HEK293 (cell line): ENCODE results near the gene ATAD1.

ENCODE experiments used
- AEBP2 ChIP-seq: fragments of 450-650 bp; formaldehyde crosslinking; IDR thresholded peaks from 2 replicates; pipeline ENCODE4 v1.5.1; 2016; ENCODE audit warnings: missing biosample characterization, missing genetic modification characterization, borderline replicate concordance
- MEIS1 ChIP-seq: sonication (generic); formaldehyde crosslinking; IDR thresholded peaks from 2 replicates; pipeline ENCODE4 v1.8.1; 2022; ENCODE audit warnings: missing genetic modification reagents, mild to moderate bottlenecking, borderline replicate concordance
- RBAK ChIP-seq: fragments of 450-650 bp; formaldehyde crosslinking; IDR thresholded peaks from 2 replicates; pipeline ENCODE4 v1.5.1; 2016; ENCODE audit warnings: missing biosample characterization, missing genetic modification characterization
- SALL2 ChIP-seq: fragments of 450-650 bp; formaldehyde crosslinking; IDR thresholded peaks from 2 replicates; pipeline ENCODE4 v1.5.0; 2017; ENCODE audit warnings: missing biosample characterization, mild to moderate bottlenecking, missing genetic modification characterization, borderline replicate concordance
- WT1 ChIP-seq: fragments of 450-650 bp; formaldehyde crosslinking; IDR thresholded peaks from 2 replicates; pipeline ENCODE4 v1.5.1; 2016; ENCODE audit warnings: missing biosample characterization, missing genetic modification characterization
- YY1 ChIP-seq: fragments of 450-650 bp; formaldehyde crosslinking; IDR thresholded peaks from 2 replicates; pipeline ENCODE4 v1.5.1; 2018; ENCODE audit warnings: missing biosample characterization, missing genetic modification characterization
- YY2 ChIP-seq: fragments of 450-650 bp; formaldehyde crosslinking; IDR thresholded peaks from 2 replicates; pipeline ENCODE4 v1.5.1; 2016; ENCODE audit warnings: missing biosample characterization, missing genetic modification characterization
- ZBTB6 ChIP-seq: fragments of 450-650 bp; formaldehyde crosslinking; IDR thresholded peaks from 2 replicates; pipeline ENCODE4 v1.5.1; 2017; ENCODE audit warnings: missing biosample characterization, missing genetic modification characterization
- ZFP37 ChIP-seq: fragments of 450-650 bp; formaldehyde crosslinking; IDR thresholded peaks from 2 replicates; pipeline ENCODE4 v1.5.1; 2016; ENCODE audit warnings: missing biosample characterization, missing genetic modification characterization
- ZNF10 ChIP-seq: fragments of 450-650 bp; formaldehyde crosslinking; IDR thresholded peaks from 2 replicates; pipeline ENCODE4 v1.5.1; 2017; ENCODE audit warnings: missing biosample characterization, missing genetic modification characterization
- ZNF155 ChIP-seq: fragments of 450-650 bp; formaldehyde crosslinking; IDR thresholded peaks from 2 replicates; pipeline ENCODE4 v1.5.1; 2016; ENCODE audit warnings: missing biosample characterization, missing genetic modification characterization
- ZNF19 ChIP-seq: fragments of 450-650 bp; formaldehyde crosslinking; IDR thresholded peaks from 2 replicates; pipeline ENCODE4; 2016; ENCODE audit warnings: missing biosample characterization, missing genetic modification characterization, low read depth
- ZNF2 ChIP-seq: fragments of 450-650 bp; formaldehyde crosslinking; IDR thresholded peaks from 2 replicates; pipeline ENCODE4 v1.5.1; 2016; ENCODE audit warnings: missing biosample characterization, missing genetic modification characterization
- ZNF248 ChIP-seq: fragments of 450-650 bp; formaldehyde crosslinking; IDR thresholded peaks from 2 replicates; pipeline ENCODE4 v1.5.1; 2017; ENCODE audit warnings: missing biosample characterization, missing genetic modification characterization
- ZNF341 ChIP-seq: fragments of 450-650 bp; formaldehyde crosslinking; IDR thresholded peaks from 2 replicates; pipeline ENCODE4; 2016; ENCODE audit warnings: low read depth, missing biosample characterization, missing genetic modification characterization
- ZNF366 ChIP-seq: fragments of 450-650 bp; formaldehyde crosslinking; conservative IDR thresholded peaks from 2 replicates; pipeline ENCODE4 v1.5.1; 2016; ENCODE audit warnings: missing biosample characterization, missing genetic modification characterization
- ZNF404 ChIP-seq: fragments of 450-650 bp; formaldehyde crosslinking; IDR thresholded peaks from 2 replicates; pipeline ENCODE4 v1.5.1; 2017; ENCODE audit warnings: missing biosample characterization, missing genetic modification characterization
- ZNF585B ChIP-seq: fragments of 450-650 bp; formaldehyde crosslinking; IDR thresholded peaks from 2 replicates; pipeline ENCODE4 v1.5.1; 2016; ENCODE audit warnings: missing biosample characterization, missing genetic modification characterization
- ZNF596 ChIP-seq: fragments of 450-650 bp; IDR thresholded peaks from 2 replicates; pipeline ENCODE4 v1.5.0; 2018; ENCODE audit warnings: missing biosample characterization, mild to moderate bottlenecking, missing genetic modification characterization, moderate library complexity
- ZNF600 ChIP-seq: fragments of 450-650 bp; formaldehyde crosslinking; IDR thresholded peaks from 2 replicates; pipeline ENCODE4 v1.5.1; 2016; ENCODE audit warnings: missing biosample characterization, missing genetic modification characterization
- ZNF610 ChIP-seq: fragments of 450-650 bp; formaldehyde crosslinking; IDR thresholded peaks from 2 replicates; pipeline ENCODE4 v1.5.1; 2016; ENCODE audit warnings: missing biosample characterization, missing genetic modification characterization, borderline replicate concordance
- ZNF621 ChIP-seq: fragments of 450-650 bp; formaldehyde crosslinking; IDR thresholded peaks from 2 replicates; pipeline ENCODE4 v1.5.1; 2017; ENCODE audit warnings: missing biosample characterization, missing genetic modification characterization
- ZNF670 ChIP-seq: fragments of 450-650 bp; formaldehyde crosslinking; IDR thresholded peaks from 2 replicates; pipeline ENCODE4 v1.5.1; 2016; ENCODE audit warnings: missing biosample characterization, missing genetic modification characterization, low read depth
- ZNF768 ChIP-seq: fragments of 450-650 bp; formaldehyde crosslinking; IDR thresholded peaks from 2 replicates; pipeline ENCODE4 v1.5.1; 2018; ENCODE audit warnings: missing biosample characterization, mild to moderate bottlenecking, missing genetic modification characterization
- ZNF791 ChIP-seq: fragments of 450-650 bp; formaldehyde crosslinking; IDR thresholded peaks from 2 replicates; pipeline ENCODE4 v1.5.1; 2016; ENCODE audit warnings: missing biosample characterization, missing genetic modification characterization
- ZSCAN30 ChIP-seq: fragments of 450-650 bp; IDR thresholded peaks from 2 replicates; pipeline ENCODE4 v1.5.1; 2018; ENCODE audit warnings: missing biosample characterization, mild to moderate bottlenecking, missing genetic modification characterization, moderate library complexity
- ZXDB ChIP-seq: fragments of 450-650 bp; formaldehyde crosslinking; IDR thresholded peaks from 2 replicates; pipeline ENCODE4 v1.5.1; 2016; ENCODE audit warnings: missing biosample characterization, missing genetic modification characterization
- TF ChIP-seq, protein P1 (sequence below): fragments of 450-650 bp; formaldehyde crosslinking; IDR thresholded peaks from 2 replicates; pipeline ENCODE4 v1.5.1; 2016; ENCODE audit warnings: missing biosample characterization, missing genetic modification characterization
- TF ChIP-seq, protein P2 (sequence below): fragments of 450-650 bp; formaldehyde crosslinking; IDR thresholded peaks from 2 replicates; pipeline ENCODE4 v1.5.1; 2017; ENCODE audit warnings: missing biosample characterization, missing genetic modification characterization
- TF ChIP-seq, protein P3 (sequence below): fragments of 450-650 bp; formaldehyde crosslinking; conservative IDR thresholded peaks from 2 replicates; pipeline ENCODE4 v1.5.1; 2016; ENCODE audit warnings: low read depth, missing biosample characterization, missing genetic modification characterization
- TF ChIP-seq, protein P4 (sequence below): fragments of 450-650 bp; formaldehyde crosslinking; IDR thresholded peaks from 2 replicates; pipeline ENCODE4 v1.5.1; 2017; ENCODE audit warnings: missing biosample characterization, mild to moderate bottlenecking, missing genetic modification characterization, moderate library complexity

ATAD1 gene

GRCh38 chr10:87761892-87762291 is 56.1 kb downstream of the ATAD1 start (continued):
- no peak for TF ChIP-seq ZNF155 (tag by site-specific recombination)
- TF ChIP-seq ZNF248 (tag by site-specific recombination) = no peak
- TF ChIP-seq ZNF341 (tag by site-specific recombination) = no peak
- TF ChIP-seq, protein P1, sequence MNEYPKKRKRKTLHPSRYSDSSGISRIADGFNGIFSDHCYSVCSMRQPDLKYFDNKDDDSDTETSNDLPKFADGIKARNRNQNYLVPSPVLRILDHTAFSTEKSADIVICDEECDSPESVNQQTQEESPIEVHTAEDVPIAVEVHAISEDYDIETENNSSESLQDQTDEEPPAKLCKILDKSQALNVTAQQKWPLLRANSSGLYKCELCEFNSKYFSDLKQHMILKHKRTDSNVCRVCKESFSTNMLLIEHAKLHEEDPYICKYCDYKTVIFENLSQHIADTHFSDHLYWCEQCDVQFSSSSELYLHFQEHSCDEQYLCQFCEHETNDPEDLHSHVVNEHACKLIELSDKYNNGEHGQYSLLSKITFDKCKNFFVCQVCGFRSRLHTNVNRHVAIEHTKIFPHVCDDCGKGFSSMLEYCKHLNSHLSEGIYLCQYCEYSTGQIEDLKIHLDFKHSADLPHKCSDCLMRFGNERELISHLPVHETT (tag by site-specific recombination) = peak; percentile 95
- TF ChIP-seq ZNF600 (tag by site-specific recombination) = peak; percentile 82
- TF ChIP-seq ZFP37 (tag by site-specific recombination) = no peak
- TF ChIP-seq YY1 (tag by site-specific recombination) = no peak
- TF ChIP-seq ZBTB6 (tag by site-specific recombination) = no peak
- TF ChIP-seq ZNF404 (tag by site-specific recombination) = no peak
- TF ChIP-seq YY2 = no peak
- no peak for TF ChIP-seq ZNF791
- TF ChIP-seq ZNF610 = no peak
- no peak for TF ChIP-seq SALL2 (tag by site-specific recombination)
- no peak for TF ChIP-seq AEBP2 (tag by site-specific recombination)
- TF ChIP-seq, protein P2, sequence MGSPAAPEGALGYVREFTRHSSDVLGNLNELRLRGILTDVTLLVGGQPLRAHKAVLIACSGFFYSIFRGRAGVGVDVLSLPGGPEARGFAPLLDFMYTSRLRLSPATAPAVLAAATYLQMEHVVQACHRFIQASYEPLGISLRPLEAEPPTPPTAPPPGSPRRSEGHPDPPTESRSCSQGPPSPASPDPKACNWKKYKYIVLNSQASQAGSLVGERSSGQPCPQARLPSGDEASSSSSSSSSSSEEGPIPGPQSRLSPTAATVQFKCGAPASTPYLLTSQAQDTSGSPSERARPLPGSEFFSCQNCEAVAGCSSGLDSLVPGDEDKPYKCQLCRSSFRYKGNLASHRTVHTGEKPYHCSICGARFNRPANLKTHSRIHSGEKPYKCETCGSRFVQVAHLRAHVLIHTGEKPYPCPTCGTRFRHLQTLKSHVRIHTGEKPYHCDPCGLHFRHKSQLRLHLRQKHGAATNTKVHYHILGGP (tag by site-specific recombination) = no peak
- TF ChIP-seq ZNF19 (tag by site-specific recombination) = no peak
- no peak for TF ChIP-seq MEIS1 (CRISPR knock-in tag)
- TF ChIP-seq ZNF10 (tag by site-specific recombination) = peak; percentile 69; the same call in 1 of the 2 replicates
- TF ChIP-seq ZSCAN30 = no peak
- no peak for TF ChIP-seq RBAK (tag by site-specific recombination)
- TF ChIP-seq ZNF596 (tag by site-specific recombination) = no peak
- TF ChIP-seq ZNF2 = peak; percentile 53
- TF ChIP-seq, protein P3, sequence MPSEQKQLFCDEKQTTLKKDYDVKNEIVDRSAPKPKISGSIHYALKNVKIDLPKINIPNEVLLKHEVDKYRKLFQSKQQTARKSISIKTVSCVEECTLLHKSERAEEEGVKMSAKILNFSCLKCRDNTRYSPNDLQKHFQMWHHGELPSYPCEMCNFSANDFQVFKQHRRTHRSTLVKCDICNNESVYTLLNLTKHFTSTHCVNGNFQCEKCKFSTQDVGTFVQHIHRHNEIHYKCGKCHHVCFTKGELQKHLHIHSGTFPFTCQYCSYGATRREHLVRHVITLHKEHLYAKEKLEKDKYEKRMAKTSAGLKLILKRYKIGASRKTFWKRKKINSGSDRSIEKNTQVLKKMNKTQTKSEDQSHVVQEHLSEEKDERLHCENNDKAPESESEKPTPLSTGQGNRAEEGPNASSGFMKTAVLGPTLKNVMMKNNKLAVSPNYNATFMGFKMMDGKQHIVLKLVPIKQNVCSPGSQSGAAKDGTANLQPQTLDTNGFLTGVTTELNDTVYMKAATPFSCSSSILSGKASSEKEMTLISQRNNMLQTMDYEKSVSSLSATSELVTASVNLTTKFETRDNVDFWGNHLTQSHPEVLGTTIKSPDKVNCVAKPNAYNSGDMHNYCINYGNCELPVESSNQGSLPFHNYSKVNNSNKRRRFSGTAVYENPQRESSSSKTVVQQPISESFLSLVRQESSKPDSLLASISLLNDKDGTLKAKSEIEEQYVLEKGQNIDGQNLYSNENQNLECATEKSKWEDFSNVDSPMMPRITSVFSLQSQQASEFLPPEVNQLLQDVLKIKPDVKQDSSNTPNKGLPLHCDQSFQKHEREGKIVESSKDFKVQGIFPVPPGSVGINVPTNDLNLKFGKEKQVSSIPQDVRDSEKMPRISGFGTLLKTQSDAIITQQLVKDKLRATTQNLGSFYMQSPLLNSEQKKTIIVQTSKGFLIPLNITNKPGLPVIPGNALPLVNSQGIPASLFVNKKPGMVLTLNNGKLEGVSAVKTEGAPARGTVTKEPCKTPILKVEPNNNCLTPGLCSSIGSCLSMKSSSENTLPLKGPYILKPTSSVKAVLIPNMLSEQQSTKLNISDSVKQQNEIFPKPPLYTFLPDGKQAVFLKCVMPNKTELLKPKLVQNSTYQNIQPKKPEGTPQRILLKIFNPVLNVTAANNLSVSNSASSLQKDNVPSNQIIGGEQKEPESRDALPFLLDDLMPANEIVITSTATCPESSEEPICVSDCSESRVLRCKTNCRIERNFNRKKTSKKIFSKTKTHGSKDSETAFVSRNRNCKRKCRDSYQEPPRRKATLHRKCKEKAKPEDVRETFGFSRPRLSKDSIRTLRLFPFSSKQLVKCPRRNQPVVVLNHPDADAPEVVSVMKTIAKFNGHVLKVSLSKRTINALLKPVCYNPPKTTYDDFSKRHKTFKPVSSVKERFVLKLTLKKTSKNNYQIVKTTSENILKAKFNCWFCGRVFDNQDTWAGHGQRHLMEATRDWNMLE (tag by site-specific recombination) = 0 out of 2 replicates have a peak, but pooled peaks have one; percentile 27
- no peak for TF ChIP-seq ZNF585B (tag by site-specific recombination)
- TF ChIP-seq ZNF366 = peak; percentile 91
- no peak for TF ChIP-seq ZNF670 (tag by site-specific recombination)
- TF ChIP-seq ZXDB (tag by site-specific recombination) = peak; percentile 88
- TF ChIP-seq, protein P4, sequence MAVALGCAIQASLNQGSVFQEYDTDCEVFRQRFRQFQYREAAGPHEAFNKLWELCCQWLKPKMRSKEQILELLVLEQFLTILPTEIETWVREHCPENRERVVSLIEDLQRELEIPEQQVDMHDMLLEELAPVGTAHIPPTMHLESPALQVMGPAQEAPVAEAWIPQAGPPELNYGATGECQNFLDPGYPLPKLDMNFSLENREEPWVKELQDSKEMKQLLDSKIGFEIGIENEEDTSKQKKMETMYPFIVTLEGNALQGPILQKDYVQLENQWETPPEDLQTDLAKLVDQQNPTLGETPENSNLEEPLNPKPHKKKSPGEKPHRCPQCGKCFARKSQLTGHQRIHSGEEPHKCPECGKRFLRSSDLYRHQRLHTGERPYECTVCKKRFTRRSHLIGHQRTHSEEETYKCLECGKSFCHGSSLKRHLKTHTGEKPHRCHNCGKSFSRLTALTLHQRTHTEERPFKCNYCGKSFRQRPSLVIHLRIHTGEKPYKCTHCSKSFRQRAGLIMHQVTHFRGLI (tag by site-specific recombination) = no peak
- TF ChIP-seq WT1 = peak; percentile 93
- no peak for TF ChIP-seq ZNF621 (tag by site-specific recombination)
- no peak for TF ChIP-seq ZNF768 (tag by site-specific recombination)
